HCT116 (cell line): ENCODE data around the gene EDEM1.

Experiments
- EGR1 ChIP-seq: IDR thresholded peaks from 2 replicates; pipeline ENCODE4 v1.6.1; 2012; ENCODE audit warnings: low read depth
- EZH2phosphoT487 ChIP-seq: fragments of 200-600 bp; IDR thresholded peaks from 2 replicates; pipeline ENCODE4 v1.6.1; 2018; ENCODE audit warnings: antibody characterized with exemption, borderline replicate concordance
- JUND ChIP-seq: IDR thresholded peaks from 2 replicates; pipeline ENCODE4 v1.6.1; 2012
- POLR2A ChIP-seq: IDR thresholded peaks from 2 replicates; pipeline ENCODE4 v1.7.0; 2011; ENCODE audit warnings: borderline replicate concordance; ENCODE audit not compliant: insufficient read depth, insufficient read length; ENCODE audit errors: extremely low read depth
- POLR2AphosphoS5 ChIP-seq: IDR thresholded peaks from 2 replicates; pipeline ENCODE4 v1.6.1; 2011; ENCODE audit warnings: mild to moderate bottlenecking, low read depth, low read length, moderate library complexity
- RAD21 ChIP-seq: IDR thresholded peaks from 2 replicates; pipeline ENCODE4 v1.6.1; 2012; ENCODE audit warnings: low read depth, mild to moderate bottlenecking
- SRF ChIP-seq: IDR thresholded peaks from 2 replicates; pipeline ENCODE4 v1.6.1; 2012; ENCODE audit warnings: low read depth
- YY1 ChIP-seq: IDR thresholded peaks from 2 replicates; pipeline ENCODE4 v1.6.1; 2011; ENCODE audit warnings: low read length, low read depth, moderate library complexity, mild to moderate bottlenecking; ENCODE audit not compliant: insufficient replicate concordance; ENCODE audit errors: extremely low read depth
- ZNF274 ChIP-seq: fragments of 200-500 bp; sonication (Bioruptor generic); IDR thresholded peaks from 2 replicates; pipeline ENCODE4 v1.6.1; 2014; ENCODE audit warnings: mild to moderate bottlenecking, low read depth, low read length, inconsistent platforms
- TF ChIP-seq, protein P1 (sequence below), 3 experiments: fragments of 200-600 bp in 1 of 3; sonication (generic) in 1 of 3; IDR thresholded peaks in 2 of 3; conservative IDR thresholded peaks in 1 of 3; 2 replicates each; pipeline ENCODE4 v1.5.1; 2012 to 2017; ENCODE audit warnings: low read depth in 2 of 3, low read length in 2 of 3, antibody characterized with exemption in 1 of 3, borderline replicate concordance in 1 of 3, control low read depth in 1 of 3, mild to moderate bottlenecking in 1 of 3, mixed read lengths in 1 of 3, mixed run types in 1 of 3, moderate library complexity in 1 of 3; ENCODE audit not compliant: insufficient read depth in 1 of 3
- TF ChIP-seq, protein P2 (sequence below): IDR thresholded peaks from 2 replicates; pipeline ENCODE4 v1.6.1; 2012; ENCODE audit warnings: low read depth
- TF ChIP-seq, protein P3 (sequence below): IDR thresholded peaks from 2 replicates; pipeline ENCODE4 v1.6.1; 2012

- TF ChIP-seq RAD21 = no peak
- TF ChIP-seq, protein P1, sequence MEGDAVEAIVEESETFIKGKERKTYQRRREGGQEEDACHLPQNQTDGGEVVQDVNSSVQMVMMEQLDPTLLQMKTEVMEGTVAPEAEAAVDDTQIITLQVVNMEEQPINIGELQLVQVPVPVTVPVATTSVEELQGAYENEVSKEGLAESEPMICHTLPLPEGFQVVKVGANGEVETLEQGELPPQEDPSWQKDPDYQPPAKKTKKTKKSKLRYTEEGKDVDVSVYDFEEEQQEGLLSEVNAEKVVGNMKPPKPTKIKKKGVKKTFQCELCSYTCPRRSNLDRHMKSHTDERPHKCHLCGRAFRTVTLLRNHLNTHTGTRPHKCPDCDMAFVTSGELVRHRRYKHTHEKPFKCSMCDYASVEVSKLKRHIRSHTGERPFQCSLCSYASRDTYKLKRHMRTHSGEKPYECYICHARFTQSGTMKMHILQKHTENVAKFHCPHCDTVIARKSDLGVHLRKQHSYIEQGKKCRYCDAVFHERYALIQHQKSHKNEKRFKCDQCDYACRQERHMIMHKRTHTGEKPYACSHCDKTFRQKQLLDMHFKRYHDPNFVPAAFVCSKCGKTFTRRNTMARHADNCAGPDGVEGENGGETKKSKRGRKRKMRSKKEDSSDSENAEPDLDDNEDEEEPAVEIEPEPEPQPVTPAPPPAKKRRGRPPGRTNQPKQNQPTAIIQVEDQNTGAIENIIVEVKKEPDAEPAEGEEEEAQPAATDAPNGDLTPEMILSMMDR (IDR thresholded peaks at IDR 0.05 in 2 of 3, conservative IDR thresholded peaks at IDR 0.05 in 1 of 3; ENCODE audit: borderline replicate concordance in 1 of 3, insufficient read depth in 1 of 3, low read depth in 2 of 3, low read length in 2 of 3) = no peak
- TF ChIP-seq POLR2AphosphoS5 = no peak
- TF ChIP-seq EZH2phosphoT487 = no peak
- TF ChIP-seq JUND = no peak
- TF ChIP-seq, protein P2, sequence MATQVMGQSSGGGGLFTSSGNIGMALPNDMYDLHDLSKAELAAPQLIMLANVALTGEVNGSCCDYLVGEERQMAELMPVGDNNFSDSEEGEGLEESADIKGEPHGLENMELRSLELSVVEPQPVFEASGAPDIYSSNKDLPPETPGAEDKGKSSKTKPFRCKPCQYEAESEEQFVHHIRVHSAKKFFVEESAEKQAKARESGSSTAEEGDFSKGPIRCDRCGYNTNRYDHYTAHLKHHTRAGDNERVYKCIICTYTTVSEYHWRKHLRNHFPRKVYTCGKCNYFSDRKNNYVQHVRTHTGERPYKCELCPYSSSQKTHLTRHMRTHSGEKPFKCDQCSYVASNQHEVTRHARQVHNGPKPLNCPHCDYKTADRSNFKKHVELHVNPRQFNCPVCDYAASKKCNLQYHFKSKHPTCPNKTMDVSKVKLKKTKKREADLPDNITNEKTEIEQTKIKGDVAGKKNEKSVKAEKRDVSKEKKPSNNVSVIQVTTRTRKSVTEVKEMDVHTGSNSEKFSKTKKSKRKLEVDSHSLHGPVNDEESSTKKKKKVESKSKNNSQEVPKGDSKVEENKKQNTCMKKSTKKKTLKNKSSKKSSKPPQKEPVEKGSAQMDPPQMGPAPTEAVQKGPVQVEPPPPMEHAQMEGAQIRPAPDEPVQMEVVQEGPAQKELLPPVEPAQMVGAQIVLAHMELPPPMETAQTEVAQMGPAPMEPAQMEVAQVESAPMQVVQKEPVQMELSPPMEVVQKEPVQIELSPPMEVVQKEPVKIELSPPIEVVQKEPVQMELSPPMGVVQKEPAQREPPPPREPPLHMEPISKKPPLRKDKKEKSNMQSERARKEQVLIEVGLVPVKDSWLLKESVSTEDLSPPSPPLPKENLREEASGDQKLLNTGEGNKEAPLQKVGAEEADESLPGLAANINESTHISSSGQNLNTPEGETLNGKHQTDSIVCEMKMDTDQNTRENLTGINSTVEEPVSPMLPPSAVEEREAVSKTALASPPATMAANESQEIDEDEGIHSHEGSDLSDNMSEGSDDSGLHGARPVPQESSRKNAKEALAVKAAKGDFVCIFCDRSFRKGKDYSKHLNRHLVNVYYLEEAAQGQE = no peak
- TF ChIP-seq POLR2A = no peak
- no peak for TF ChIP-seq YY1
- no peak for TF ChIP-seq ZNF274
- TF ChIP-seq EGR1 = no peak
- no peak for TF ChIP-seq SRF
- TF ChIP-seq, protein P3, sequence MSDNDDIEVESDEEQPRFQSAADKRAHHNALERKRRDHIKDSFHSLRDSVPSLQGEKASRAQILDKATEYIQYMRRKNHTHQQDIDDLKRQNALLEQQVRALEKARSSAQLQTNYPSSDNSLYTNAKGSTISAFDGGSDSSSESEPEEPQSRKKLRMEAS = no peak
Observed at GRCh38 chr3:5191555-5192304, 4.2 kb downstream of the EDEM1 start.
